GM12878 (cell line): Measurements from ENCODE around the gene SMIM7. TPM values are rescaled to one million over a fixed set of nuclear protein-coding genes. Genes with fewer than 3 reads are reported as not detected.

Experiments
- ATF2 ChIP-seq: IDR thresholded peaks from 2 replicates; pipeline ENCODE4 v1.6.1; 2012; ENCODE audit warnings: low read length, inconsistent platforms
- BCL11A ChIP-seq: IDR thresholded peaks from 2 replicates; pipeline ENCODE4 v1.6.1; 2011; ENCODE audit warnings: low read depth, low read length
- BRCA1 ChIP-seq: IDR thresholded peaks from 2 replicates; pipeline ENCODE4 v1.6.1; 2011; ENCODE audit warnings: low read depth, low read length, improper control_type of control experiment
- CBFB ChIP-seq: IDR thresholded peaks from 2 replicates; pipeline ENCODE4 v1.6.1; 2016; ENCODE audit warnings: antibody characterized with exemption, low read depth
- CBX5 ChIP-seq: sonication (generic); IDR thresholded peaks from 2 replicates; pipeline ENCODE4 v1.6.1; 2016; ENCODE audit warnings: low read depth, moderate library complexity, mild to moderate bottlenecking, inconsistent platforms
- EED ChIP-seq: sonication (generic); IDR thresholded peaks from 2 replicates; pipeline ENCODE4 v1.6.1; 2016; ENCODE audit warnings: antibody characterized with exemption, low read depth
- ETV6 ChIP-seq, 2 experiments: fragments of 450-650 bp in 1 of 2; IDR thresholded peaks in 1 of 2; conservative IDR thresholded peaks in 1 of 2; 2 replicates each; pipeline ENCODE4 v1.6.1; 2014; ENCODE audit warnings: antibody characterized with exemption in 1 of 2, borderline replicate concordance in 1 of 2, low read depth in 1 of 2, mild to moderate bottlenecking in 1 of 2, moderate library complexity in 1 of 2
- FOXM1 ChIP-seq: IDR thresholded peaks from 2 replicates; pipeline ENCODE4 v1.6.1; 2012; ENCODE audit warnings: low read depth, mild to moderate bottlenecking, inconsistent platforms, low read length, moderate library complexity
- IKZF2 ChIP-seq, 2 experiments: fragments of 450-650 bp; IDR thresholded peaks; 2 replicates each; pipeline ENCODE4 v1.6.1; 2017; ENCODE audit warnings: mild to moderate bottlenecking in 2 of 2, moderate library complexity in 2 of 2
- KLF5 ChIP-seq: fragments of 450-650 bp; IDR thresholded peaks from 2 replicates; pipeline ENCODE4 v1.6.1; 2014; ENCODE audit warnings: mild to moderate bottlenecking; ENCODE audit not compliant: partially characterized antibody
- NBN ChIP-seq: fragments of 450-650 bp; IDR thresholded peaks from 2 replicates; pipeline ENCODE4 v1.6.1; 2016
- NFIC ChIP-seq: IDR thresholded peaks from 2 replicates; pipeline ENCODE4 v1.6.1; 2012; ENCODE audit warnings: low read depth, mild to moderate bottlenecking, inconsistent platforms, low read length, moderate library complexity
- NFXL1 ChIP-seq: fragments of 450-650 bp; IDR thresholded peaks from 2 replicates; pipeline ENCODE4 v1.6.1; 2017; ENCODE audit warnings: antibody characterized with exemption, mild to moderate bottlenecking, borderline replicate concordance
- NKRF ChIP-seq: fragments of 450-650 bp; conservative IDR thresholded peaks from 2 replicates; pipeline ENCODE4 v1.6.1; 2017; ENCODE audit warnings: mild to moderate bottlenecking, moderate library complexity
- NR2C1 ChIP-seq: fragments of 450-650 bp; IDR thresholded peaks from 2 replicates; pipeline ENCODE4 v1.6.1; 2017; ENCODE audit warnings: antibody characterized with exemption, mild to moderate bottlenecking, moderate library complexity
- NR2F1 ChIP-seq: fragments of 450-650 bp; conservative IDR thresholded peaks from 2 replicates; pipeline ENCODE4 v1.6.1; 2017; ENCODE audit warnings: mild to moderate bottlenecking
- PAX8 ChIP-seq: fragments of 450-650 bp; IDR thresholded peaks from 2 replicates; pipeline ENCODE4 v1.6.1; 2017; ENCODE audit warnings: mild to moderate bottlenecking, moderate library complexity
- POLR2AphosphoS2 ChIP-seq: IDR thresholded peaks from 2 replicates; pipeline ENCODE4 v1.6.1; 2011; ENCODE audit warnings: low read depth, mild to moderate bottlenecking, low read length, improper control_type of control experiment, moderate library complexity
- RBBP5 ChIP-seq: fragments of 200-600 bp; sonication (generic); conservative IDR thresholded peaks from 2 replicates; pipeline ENCODE4 v1.6.1; 2016
- RFX5 ChIP-seq: IDR thresholded peaks from 2 replicates; pipeline ENCODE4 v1.6.1; 2011; ENCODE audit warnings: low read depth, low read length, improper control_type of control experiment
- SMARCA5 ChIP-seq: fragments of 450-650 bp; IDR thresholded peaks from 2 replicates; pipeline ENCODE4 v1.6.1; 2017; ENCODE audit warnings: mild to moderate bottlenecking
- SMC3 ChIP-seq: IDR thresholded peaks from 2 replicates; pipeline ENCODE4 v1.6.1; 2011; ENCODE audit warnings: low read length, improper control_type of control experiment, borderline replicate concordance
- SP1 ChIP-seq: IDR thresholded peaks from one replicate; pipeline ENCODE4 v1.6.1; 2011; ENCODE audit warnings: low read depth, low read length
- SREBF2 ChIP-seq: IDR thresholded peaks from 2 replicates; pipeline ENCODE4 v1.6.1; 2012; ENCODE audit warnings: mild to moderate bottlenecking, low read length
- SRF ChIP-seq, 2 experiments: IDR thresholded peaks; 2 replicates each; pipeline ENCODE4 v1.6.1; 2011; ENCODE audit warnings: low read depth in 2 of 2, low read length in 2 of 2, mild to moderate bottlenecking in 1 of 2, moderate library complexity in 1 of 2
- TBL1XR1 ChIP-seq: IDR thresholded peaks from 2 replicates; pipeline ENCODE4 v1.6.1; 2012; ENCODE audit warnings: low read depth, low read length, improper control_type of control experiment
- TCF3 ChIP-seq: IDR thresholded peaks from 2 replicates; pipeline ENCODE4 v1.6.1; 2012; ENCODE audit warnings: low read depth, mild to moderate bottlenecking, low read length, borderline replicate concordance; ENCODE audit not compliant: insufficient read depth
- ZNF24 ChIP-seq: fragments of 450-650 bp; IDR thresholded peaks from 2 replicates; pipeline ENCODE4 v1.6.1; 2017; ENCODE audit warnings: antibody characterized with exemption, mild to moderate bottlenecking
- ZNF274 ChIP-seq: IDR thresholded peaks from one replicate; pipeline ENCODE4 v1.8.0; 2011; ENCODE audit not compliant: insufficient read length, insufficient read depth
- ZNF622 ChIP-seq: fragments of 450-650 bp; IDR thresholded peaks from 2 replicates; pipeline ENCODE4 v1.6.1; 2017; ENCODE audit warnings: mild to moderate bottlenecking, inconsistent platforms
- polyA plus RNA-seq, 11 experiments: library from polyadenylated mRNA; depleted of rRNA in 4 of 11; unstranded in 6 of 11; stranded (reverse) in 5 of 11; fragments of >200 nt; fragmentation: Nextera tagmentation in 4 of 11; fragmentation: Illumina TruSeq in 1 of 11; extraction: Ambion mirVana in 4 of 11; extraction: Trizol in 1 of 11; gene quantifications; 1 replicate in 1 of 11; 2 replicates in 10 of 11; pipeline versions ENCODE4 v1.2.1 to v1.2.3, GENCODE V29; 2011 to 2016; ENCODE audit warnings: inconsistent platforms in 2 of 11, missing spikeins in 2 of 11, low read depth in 1 of 11
- total RNA-seq, 4 experiments: library from RNA; depleted of rRNA in 3 of 4; stranded (reverse); fragments of >200 nt in 3 of 4; fragmentation: Illumina TruSeq in 1 of 4; extraction: Trizol in 1 of 4; gene quantifications; 2 replicates each; pipeline versions ENCODE4 v1.2.1 to v1.2.3, GENCODE V29; 2013 to 2021
- TF ChIP-seq, protein P1 (sequence below): IDR thresholded peaks from 2 replicates; pipeline ENCODE4 v1.6.1; 2011; ENCODE audit warnings: low read depth, mild to moderate bottlenecking, low read length, moderate library complexity, borderline replicate concordance; ENCODE audit errors: extremely low read depth

SMIM7 gene
- total and polyA plus RNA-seq, 10 of the 15 experiments (the other 5 are each of a cell fraction or from before 2014, with no cell fraction given): 45.7 to 170 (median 70.8) TPM

GRCh38 chr19:16628183-16628983 lies 31.6 kb downstream of the SMIM7 start, which contains the start of gene MED26 (continued):
- no peak for TF ChIP-seq SMARCA5
- TF ChIP-seq ETV6 (conservative IDR thresholded peaks at IDR 0.05 in 1 of 2, IDR thresholded peaks at IDR 0.05 in 1 of 2; ENCODE audit: borderline replicate concordance in 1 of 2, low read depth in 1 of 2): no peak
- TF ChIP-seq ZNF622: no peak
- no peak for TF ChIP-seq ATF2
- peak; percentile 78; the same call in 1 of the 2 replicates for TF ChIP-seq NBN
- TF ChIP-seq TBL1XR1: no peak
- no peak for TF ChIP-seq BCL11A
- TF ChIP-seq KLF5: peak; percentile 86
- TF ChIP-seq NFXL1: no peak
- peak; percentile 70 for TF ChIP-seq SP1
- peak; percentile 43; the same call in 1 of the 2 replicates for TF ChIP-seq EED
- no peak for TF ChIP-seq PAX8
- no peak for TF ChIP-seq CBX5
- TF ChIP-seq BRCA1: no peak
- TF ChIP-seq NKRF: peak; percentile 78
- no peak for TF ChIP-seq SMC3
- TF ChIP-seq NFIC: no peak
- no peak for TF ChIP-seq SRF (IDR thresholded peaks at IDR 0.05; ENCODE audit: low read depth in 2 of 2, low read length in 2 of 2)
- peak; percentile 43; the same call in 1 of the 2 replicates for TF ChIP-seq NR2F1
- TF ChIP-seq IKZF2 (IDR thresholded peaks at IDR 0.05): peak; percentile 51 to 60; a peak in 3 of 4 replicates
- no peak for TF ChIP-seq ZNF274
- TF ChIP-seq FOXM1: no peak
- no peak for TF ChIP-seq RBBP5
- TF ChIP-seq TCF3: 0 out of 2 replicates have a peak, but pooled peaks have one; percentile 9
- TF ChIP-seq CBFB: no peak
- no peak for TF ChIP-seq SREBF2
- peak; percentile 65 for TF ChIP-seq POLR2AphosphoS2
- TF ChIP-seq, protein P1, sequence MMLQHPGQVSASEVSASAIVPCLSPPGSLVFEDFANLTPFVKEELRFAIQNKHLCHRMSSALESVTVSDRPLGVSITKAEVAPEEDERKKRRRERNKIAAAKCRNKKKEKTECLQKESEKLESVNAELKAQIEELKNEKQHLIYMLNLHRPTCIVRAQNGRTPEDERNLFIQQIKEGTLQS: no peak
- TF ChIP-seq NR2C1: peak; percentile 88
- 0 out of 2 replicates have a peak, but pooled peaks have one; percentile 7 for TF ChIP-seq RFX5
- no peak for TF ChIP-seq ZNF24
